Activated naive CD8-positive, alpha-beta T cell treated with anti-CD3 and anti-CD28 coated beads for 36 hours (primary cell): ENCODE measurements around the gene FAM168B. TPM values are rescaled to one million over a fixed set of nuclear protein-coding genes. Genes with fewer than 3 reads are reported as not detected.
A peak's percentile ranks its signal among the peaks of the same experiment; 100 is the strongest.

Experiments
- DNase-seq: peaks from one replicate; pipeline ENCODE4 v3.0.0; 2021
- H3K27ac Mint-ChIP-seq: one replicate; pipeline ENCODE4 v1.8.0; 2022; ENCODE audit warnings: mild to moderate bottlenecking, moderate library complexity, mixed read lengths
- H3K27me3 Mint-ChIP-seq: one replicate; pipeline ENCODE4 v1.8.0; 2022; ENCODE audit warnings: mild to moderate bottlenecking, mixed read lengths
- H3K36me3 Mint-ChIP-seq: one replicate; pipeline ENCODE4 v1.8.0; 2021; ENCODE audit warnings: mild to moderate bottlenecking, mixed read lengths
- H3K4me1 Mint-ChIP-seq: one replicate; pipeline ENCODE4 v1.8.0; 2021; ENCODE audit warnings: mixed read lengths
- H3K4me3 Mint-ChIP-seq: one replicate; pipeline ENCODE4 v1.8.0; 2022; ENCODE audit warnings: mild to moderate bottlenecking, moderate library complexity, mixed read lengths
- H3K9me3 Mint-ChIP-seq: one replicate; pipeline ENCODE4 v1.8.0; 2022; ENCODE audit warnings: mixed read lengths
- total RNA-seq, 2 experiments: library from RNA; stranded (reverse); gene quantifications; one replicate each; pipeline ENCODE4 v1.2.3, GENCODE V29; 2021

FAM168B gene
- total RNA-seq, 2 experiments from 2014 or later = 83.4 to 88.2 TPM

GRCh38 chr2:131052741-131053263 lies 40.5 kb downstream of the FAM168B start:
- H3K27ac Mint-ChIP-seq = no peak overlapping the region
- peaks cover 21% of the 10 kb centered on the region for H3K36me3 Mint-ChIP-seq

DNA sequence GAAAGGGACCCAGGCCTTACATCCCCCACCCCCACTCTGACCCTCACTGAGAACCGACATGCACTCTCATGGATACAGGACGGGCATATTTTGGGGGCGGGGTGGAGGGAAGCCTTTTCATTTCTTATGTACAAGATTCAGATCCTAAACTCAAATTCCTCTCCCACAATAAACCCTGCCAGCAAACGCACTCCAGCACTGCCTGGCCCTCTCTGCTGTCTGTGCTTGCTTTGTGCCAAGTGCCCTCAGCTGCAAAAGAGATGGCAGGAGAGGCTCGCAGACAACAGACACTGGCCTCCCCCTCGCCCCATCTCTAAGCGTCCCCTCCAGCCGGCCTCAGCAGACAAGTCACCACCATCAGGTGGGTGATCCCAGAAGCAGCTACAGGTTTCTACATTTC lies 42.4 kb downstream of the FAM168B start:
- H3K27ac Mint-ChIP-seq = no peak overlapping the region
- no peak for DNase-seq
- no peak overlapping the region for H3K4me3 Mint-ChIP-seq
- peaks cover 24% of the 10 kb centered on the region for H3K36me3 Mint-ChIP-seq
- H3K9me3 Mint-ChIP-seq = no peaks in the 10 kb centered on the region
- no peaks in the 10 kb centered on the region for H3K27me3 Mint-ChIP-seq
- no peaks in the 10 kb centered on the region for H3K4me1 Mint-ChIP-seq

More at GRCh38 chr2:131052741-131053263, 40.5 kb downstream of the FAM168B start:
- no peaks in the 10 kb centered on the region for H3K9me3 Mint-ChIP-seq
- peaks cover 2% of the 10 kb centered on the region for H3K4me1 Mint-ChIP-seq
- no peaks in the 10 kb centered on the region for H3K27me3 Mint-ChIP-seq
- no peak for DNase-seq
- H3K4me3 Mint-ChIP-seq = no peak overlapping the region

GRCh38 chr2:131049150-131049718 lies 44.0 kb downstream of the FAM168B start:
- peaks cover 19% of the 10 kb centered on the region for H3K36me3 Mint-ChIP-seq
- H3K9me3 Mint-ChIP-seq = no peaks in the 10 kb centered on the region
- no peaks in the 10 kb centered on the region for H3K27me3 Mint-ChIP-seq
- no peak overlapping the region for H3K4me3 Mint-ChIP-seq
- DNase-seq = no peak
- no peak overlapping the region for H3K27ac Mint-ChIP-seq
- H3K4me1 Mint-ChIP-seq = no peaks in the 10 kb centered on the region

GRCh38 chr2:131048641-131049040 lies 44.6 kb downstream of the FAM168B start:
- Mint-ChIP-seq H3K4me3 (no peak overlapping the region), H3K36me3 (peaks cover 19% of the 10 kb centered on the region), H3K9me3 (no peaks in the 10 kb centered on the region), H3K27me3 (no peaks in the 10 kb centered on the region), H3K27ac (peak overlapping the region; percentile 9), H3K4me1 (no peaks in the 10 kb centered on the region)
- no peak for DNase-seq

DNA sequence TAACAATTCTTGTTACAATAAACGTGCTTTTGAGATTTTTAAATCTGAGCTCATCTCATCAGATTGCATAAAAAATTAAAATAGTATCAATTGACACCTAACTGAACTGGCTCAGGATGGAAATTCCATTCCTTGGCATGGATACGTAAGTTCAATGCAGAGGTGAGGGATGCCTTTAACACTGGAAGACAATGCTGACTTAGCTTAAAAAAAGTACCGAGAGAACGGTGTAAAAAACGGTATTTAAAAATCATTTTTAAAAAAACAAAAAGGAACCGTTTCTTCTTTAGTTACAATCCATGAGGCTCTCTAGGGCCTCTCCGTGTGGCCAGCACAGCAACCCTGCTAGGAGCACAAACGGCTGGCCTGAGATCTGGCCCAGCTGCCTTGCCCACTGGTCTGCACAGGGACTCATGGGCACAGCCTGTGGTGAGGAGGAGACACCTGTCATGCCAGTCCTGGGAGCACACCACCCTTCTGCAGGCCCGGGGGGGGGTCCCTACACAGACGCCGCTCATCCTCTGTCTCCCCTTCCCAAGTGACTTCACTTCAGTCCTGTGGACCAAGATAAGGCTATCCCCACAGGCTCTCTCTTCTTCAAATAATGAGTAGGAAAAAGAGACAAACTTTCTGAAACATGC lies 45.2 kb downstream of the FAM168B start:
- DNase-seq = no peak
- peak overlapping the region; percentile 9 for H3K27ac Mint-ChIP-seq
- no peaks in the 10 kb centered on the region for H3K9me3 Mint-ChIP-seq
- no peaks in the 10 kb centered on the region for H3K27me3 Mint-ChIP-seq
- H3K4me1 Mint-ChIP-seq = no peaks in the 10 kb centered on the region
- peaks cover 19% of the 10 kb centered on the region for H3K36me3 Mint-ChIP-seq
- no peak overlapping the region for H3K4me3 Mint-ChIP-seq

- Mint-ChIP-seq H3K36me3 (peaks cover 13% of the 10 kb centered on the region), H3K4me3 (no peak overlapping the region), H3K27me3 (no peaks in the 10 kb centered on the region), H3K4me1 (peaks cover 5% of the 10 kb centered on the region), H3K9me3 (no peaks in the 10 kb centered on the region), H3K27ac (peak overlapping the region; percentile 45)
- DNase-seq = no peak
Measured at GRCh38 chr2:131046918-131047652, 46.2 kb downstream of the FAM168B start.

DNA sequence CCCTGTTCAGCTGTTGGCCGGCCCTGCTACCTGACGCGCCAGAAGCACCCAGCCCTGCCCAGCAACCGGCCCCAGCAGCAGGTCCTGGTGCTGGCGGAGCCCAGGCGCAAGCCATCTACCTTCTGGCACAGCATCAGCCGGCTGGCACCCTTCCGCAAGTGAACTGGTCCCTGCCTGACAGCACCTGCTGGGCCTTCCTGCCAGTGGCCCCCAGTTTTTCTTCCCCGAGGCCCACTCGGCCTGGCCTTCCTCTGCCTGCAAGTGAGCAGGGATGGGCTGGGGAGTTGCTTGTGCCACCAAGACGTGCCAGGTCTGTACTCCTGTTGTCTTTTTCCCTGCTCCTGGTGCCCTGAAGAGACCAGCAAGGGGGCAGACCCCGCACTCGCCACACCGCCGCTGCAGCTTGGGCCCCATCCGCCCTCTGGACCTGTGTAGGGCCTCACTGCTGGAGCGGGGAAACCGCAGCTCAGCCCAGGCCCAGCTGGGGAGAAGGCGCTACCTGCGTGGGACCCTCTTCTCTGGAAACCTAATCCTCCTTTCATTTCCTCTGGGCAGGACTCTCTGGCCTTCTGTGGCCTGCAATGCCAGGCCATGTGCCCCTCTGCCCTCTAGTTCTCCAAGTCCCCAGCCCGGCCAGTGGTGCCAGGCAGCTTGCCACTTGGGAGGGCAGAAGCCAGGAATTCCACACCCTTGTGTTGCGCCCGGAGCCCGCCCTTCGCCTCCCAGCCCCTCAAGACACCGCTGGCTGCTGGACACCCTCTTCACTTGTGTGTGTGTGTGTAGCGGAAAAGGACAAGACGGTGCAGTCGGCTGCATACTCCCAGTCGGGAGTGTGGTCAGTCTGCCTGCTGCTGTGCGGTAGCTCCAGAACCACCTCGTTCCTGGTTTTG lies 47.0 kb downstream of the FAM168B start:
- Mint-ChIP-seq H3K27ac (no peak overlapping the region), H3K9me3 (no peaks in the 10 kb centered on the region), H3K4me1 (peaks cover 12% of the 10 kb centered on the region), H3K4me3 (no peak overlapping the region), H3K36me3 (peaks cover 6% of the 10 kb centered on the region), H3K27me3 (no peaks in the 10 kb centered on the region)
- DNase-seq = no peak

DNA sequence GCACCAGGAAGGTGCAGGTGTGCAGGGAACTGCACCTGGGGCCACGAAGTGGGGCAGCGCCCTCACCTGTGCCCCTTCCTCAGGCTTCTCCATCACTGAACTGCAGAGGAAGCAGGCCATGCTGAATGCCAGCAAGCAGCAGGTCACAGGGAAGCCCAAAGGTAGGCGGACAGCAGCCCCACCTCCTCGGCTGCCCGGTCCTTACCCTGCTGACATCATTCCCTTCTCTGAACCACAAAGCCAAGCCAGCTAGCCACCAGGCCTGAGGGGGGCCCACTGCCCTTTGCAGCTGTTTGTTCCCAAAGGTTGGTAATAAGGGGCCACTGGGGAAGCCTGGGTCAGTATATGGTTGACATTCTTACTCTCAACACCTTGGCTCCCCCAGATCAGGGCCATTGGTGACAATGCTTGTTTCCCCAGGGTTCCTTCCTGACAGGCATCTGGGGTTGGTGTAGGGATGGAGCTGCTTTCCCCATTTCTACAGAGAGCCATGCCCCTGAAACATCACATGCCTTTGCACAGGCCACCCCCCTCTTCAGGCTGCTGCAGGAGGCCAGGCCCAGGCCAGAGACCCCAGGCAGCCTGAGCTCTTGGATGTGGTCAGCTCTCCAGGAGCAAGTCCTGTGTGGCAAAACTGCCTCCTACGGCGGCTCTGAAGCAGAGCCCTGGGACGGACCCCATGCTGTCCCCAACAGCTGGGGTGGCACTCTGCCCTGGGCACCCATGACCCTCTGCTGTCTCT lies 47.8 kb downstream of the FAM168B start:
- Mint-ChIP-seq H3K4me1 (peaks cover 19% of the 10 kb centered on the region), H3K9me3 (no peaks in the 10 kb centered on the region), H3K27me3 (no peaks in the 10 kb centered on the region), H3K27ac (no peak overlapping the region), H3K4me3 (no peak overlapping the region), H3K36me3 (peaks cover 6% of the 10 kb centered on the region)
- DNase-seq = no peak

DNA sequence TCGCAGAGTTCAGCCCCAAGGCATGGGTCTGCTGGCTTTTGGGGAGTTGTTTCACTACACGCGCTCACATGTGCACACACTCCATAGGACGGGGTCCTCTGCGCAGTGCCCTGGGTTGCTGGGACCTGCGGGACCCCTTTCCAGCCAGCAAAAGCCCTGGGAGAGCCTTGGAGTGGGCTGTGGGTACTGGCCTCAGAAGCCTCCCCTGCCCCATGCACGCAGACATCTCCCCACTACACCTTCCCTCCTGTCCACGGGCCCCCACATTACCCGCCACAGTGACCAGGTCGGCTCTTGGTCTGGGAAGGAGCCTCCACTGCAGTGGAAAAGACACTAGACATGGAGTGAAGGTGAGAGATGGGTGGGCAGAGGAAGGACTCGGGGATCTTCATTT lies 48.5 kb downstream of the FAM168B start:
- peaks cover 19% of the 10 kb centered on the region for H3K4me1 Mint-ChIP-seq
- no peak overlapping the region for H3K4me3 Mint-ChIP-seq
- H3K27ac Mint-ChIP-seq = no peak overlapping the region
- no peaks in the 10 kb centered on the region for H3K9me3 Mint-ChIP-seq
- H3K27me3 Mint-ChIP-seq = no peaks in the 10 kb centered on the region
- peaks cover 3% of the 10 kb centered on the region for H3K36me3 Mint-ChIP-seq
- no peak for DNase-seq

- no peaks in the 10 kb centered on the region for H3K9me3 Mint-ChIP-seq
- H3K4me1 Mint-ChIP-seq = peaks cover 23% of the 10 kb centered on the region
- H3K27ac Mint-ChIP-seq = no peak overlapping the region
- H3K36me3 Mint-ChIP-seq = peaks cover 3% of the 10 kb centered on the region
- H3K4me3 Mint-ChIP-seq = no peak overlapping the region
- no peaks in the 10 kb centered on the region for H3K27me3 Mint-ChIP-seq
- DNase-seq = no peak
Measured at GRCh38 chr2:131044075-131044756, 49.0 kb downstream of the FAM168B start.

GRCh38 chr2:131043199-131044074 lies 49.8 kb downstream of the FAM168B start:
- no peak overlapping the region for H3K27ac Mint-ChIP-seq
- no peak for DNase-seq
- H3K36me3 Mint-ChIP-seq = peaks cover 3% of the 10 kb centered on the region
- no peak overlapping the region for H3K4me3 Mint-ChIP-seq
- no peaks in the 10 kb centered on the region for H3K9me3 Mint-ChIP-seq
- H3K4me1 Mint-ChIP-seq = peaks cover 26% of the 10 kb centered on the region
- H3K27me3 Mint-ChIP-seq = no peaks in the 10 kb centered on the region

GRCh38 chr2:131042148-131042775 lies 51.0 kb downstream of the FAM168B start:
- peak overlapping the region; percentile 8 for H3K27ac Mint-ChIP-seq
- no peak overlapping the region for H3K4me3 Mint-ChIP-seq
- no peak for DNase-seq
- H3K4me1 Mint-ChIP-seq = peaks cover 26% of the 10 kb centered on the region
- no peaks in the 10 kb centered on the region for H3K36me3 Mint-ChIP-seq
- no peaks in the 10 kb centered on the region for H3K27me3 Mint-ChIP-seq
- H3K9me3 Mint-ChIP-seq = no peaks in the 10 kb centered on the region
